ENCODE data around the gene PDE7B.
"Not testable (repeated sequence)": the region's sequence is repeated elsewhere in the genome, so short reads cannot be mapped to it uniquely, and the experiment has no call there.

The PDE7B gene

DNA sequence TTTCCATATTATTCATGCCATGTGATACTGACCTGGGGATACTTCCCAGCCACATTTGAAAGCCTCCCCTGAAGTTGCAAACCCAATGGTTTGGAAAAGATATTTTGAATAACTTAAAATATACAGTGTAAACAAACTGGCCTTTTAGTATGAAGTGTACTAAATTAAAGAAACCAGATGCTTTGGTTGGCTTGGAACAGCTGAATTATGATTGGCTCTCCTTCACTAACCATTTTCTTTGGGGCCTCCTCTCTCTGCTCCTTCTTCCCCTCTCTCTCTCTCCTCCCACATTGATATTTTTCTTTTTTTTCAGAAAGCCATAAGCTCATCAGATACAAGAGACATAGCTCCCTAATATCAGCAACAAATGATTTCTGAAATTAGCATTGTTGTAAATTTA lies 232.0 kb downstream of the PDE7B start:
- no peak for DNase-seq

DNA sequence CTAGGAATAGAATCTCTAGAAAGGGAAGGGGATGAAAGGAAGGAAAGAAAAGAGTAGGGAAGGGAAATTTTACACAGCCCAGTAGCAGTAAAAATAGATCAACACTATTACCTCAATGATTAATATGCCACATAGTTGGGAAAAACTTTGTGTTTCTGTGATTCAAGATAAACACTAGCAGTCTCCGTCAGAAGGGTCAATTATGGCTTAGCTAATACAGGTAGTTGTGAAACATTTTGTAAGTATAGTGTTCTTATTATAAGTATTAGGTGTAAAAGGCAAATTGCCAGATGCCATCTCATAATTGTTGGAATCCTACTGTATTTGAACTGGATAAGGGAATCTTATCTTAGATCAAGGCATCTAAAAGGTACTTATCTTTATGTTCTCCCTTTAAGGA lies 232.9 kb downstream of the PDE7B start:
- DNase-seq, result no peak

DNA sequence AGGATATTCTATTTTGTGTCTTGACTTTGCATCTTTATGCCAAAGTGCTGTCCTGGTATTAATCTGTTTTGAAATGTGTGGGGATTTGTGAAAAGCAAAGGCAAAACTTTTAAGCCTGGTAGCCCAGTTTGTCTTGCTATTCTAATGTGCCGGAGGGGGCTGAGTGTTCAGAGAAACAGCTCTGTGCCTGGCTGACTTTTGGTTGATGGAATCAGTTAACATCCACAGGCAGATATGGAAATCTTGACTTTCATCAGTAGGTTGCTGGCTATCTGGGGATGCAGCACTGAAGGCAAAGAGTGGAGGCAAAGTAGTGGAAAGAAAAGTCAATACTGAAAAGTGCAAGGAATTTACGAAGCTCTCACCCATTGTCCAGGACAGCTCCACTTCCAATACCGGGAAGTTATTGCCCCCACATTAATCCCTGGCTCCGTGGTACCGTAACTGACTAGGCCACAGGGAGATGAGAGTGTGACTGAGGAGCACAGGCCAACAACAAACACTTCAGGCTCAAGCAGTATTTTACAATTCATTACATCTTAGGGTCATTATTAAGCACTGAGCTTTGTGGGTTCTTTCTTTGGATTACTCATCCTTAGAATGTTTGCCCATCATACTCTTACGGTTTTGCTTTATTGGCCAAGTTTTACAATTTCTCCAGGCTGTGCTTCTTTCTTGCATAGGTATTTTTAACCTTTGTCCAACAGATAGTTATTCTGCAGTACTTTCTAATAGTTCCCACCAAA lies 234.0 kb downstream of the PDE7B start:
- DNase-seq, result no peak

DNA sequence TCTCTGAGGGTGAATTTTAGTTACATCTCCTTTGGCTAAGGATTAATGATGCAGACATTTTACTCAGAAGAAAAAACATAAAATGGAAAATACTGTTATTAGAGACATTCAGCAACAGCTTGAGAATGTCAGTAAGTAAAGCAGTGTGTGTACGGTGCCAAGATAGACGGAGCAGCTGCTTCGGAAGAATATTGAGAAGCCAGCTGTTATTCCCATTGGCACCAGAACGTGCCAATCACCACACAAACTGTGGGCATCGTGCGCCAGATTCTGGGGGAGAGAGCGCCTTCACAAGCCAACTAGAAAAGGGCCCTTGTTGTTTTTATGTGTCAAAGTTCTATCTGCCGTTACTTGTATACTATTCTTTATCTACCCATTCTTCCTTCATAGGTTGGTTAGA lies 235.2 kb downstream of the PDE7B start:
- DNase-seq, result no peak

DNA sequence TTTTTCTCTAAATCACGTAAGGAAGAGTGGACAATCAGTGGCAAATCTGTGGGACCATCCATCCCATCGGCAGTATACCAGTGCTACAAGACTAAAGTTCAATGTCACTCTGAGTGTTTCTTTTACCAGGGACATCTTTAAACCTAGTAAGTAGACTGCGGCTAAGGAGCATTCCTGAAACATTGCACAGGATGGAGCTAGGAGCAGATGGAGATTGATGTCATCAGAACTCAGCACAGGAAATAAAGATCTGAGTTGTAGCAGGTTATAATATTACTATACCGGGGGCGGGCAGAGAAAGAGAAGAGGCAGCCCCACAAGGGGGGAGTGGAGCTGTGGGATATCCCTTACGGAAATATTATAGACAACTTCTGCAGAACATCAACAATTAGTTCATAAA lies 236.5 kb downstream of the PDE7B start:
- no peak for DNase-seq

DNA sequence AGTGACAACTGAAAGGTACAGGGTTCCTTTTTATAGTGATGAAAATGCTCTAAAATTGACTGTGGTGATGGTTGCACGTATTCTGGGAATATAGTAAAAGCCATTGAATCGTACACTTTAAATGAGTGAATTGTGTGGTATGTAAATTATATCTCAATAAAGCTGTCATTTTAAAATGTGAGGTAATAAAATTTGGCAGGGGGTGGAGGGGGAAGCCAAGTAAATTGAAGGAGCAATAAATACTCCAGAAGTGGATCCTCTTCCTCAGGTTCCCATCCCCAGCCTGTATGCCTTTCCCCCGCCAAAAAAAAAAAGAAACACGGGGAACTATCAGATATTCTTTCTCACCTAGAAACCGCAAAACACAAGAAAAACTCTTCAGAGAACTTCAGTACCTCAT lies 237.2 kb downstream of the PDE7B start:
- no peak for DNase-seq

DNA sequence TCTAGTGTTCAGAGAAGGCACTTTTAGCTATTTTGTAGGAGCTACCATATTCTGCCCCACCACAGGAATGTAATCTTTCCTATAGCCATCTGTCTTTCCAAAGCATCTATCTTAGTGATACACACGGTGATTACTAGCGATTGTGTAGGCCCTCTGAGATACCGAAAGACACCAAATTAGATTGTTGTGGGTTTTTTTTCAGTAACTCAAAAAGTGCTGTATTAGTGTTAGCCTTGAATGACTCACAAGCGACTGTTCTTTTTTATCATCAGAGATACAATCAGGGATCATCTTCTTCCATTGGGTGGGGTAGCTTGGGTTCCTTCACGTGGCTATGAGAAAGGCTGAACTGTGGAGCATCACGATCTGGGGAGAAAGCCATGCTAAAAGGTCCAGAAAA lies 238.4 kb downstream of the PDE7B start:
- DNase-seq, result no peak

DNA sequence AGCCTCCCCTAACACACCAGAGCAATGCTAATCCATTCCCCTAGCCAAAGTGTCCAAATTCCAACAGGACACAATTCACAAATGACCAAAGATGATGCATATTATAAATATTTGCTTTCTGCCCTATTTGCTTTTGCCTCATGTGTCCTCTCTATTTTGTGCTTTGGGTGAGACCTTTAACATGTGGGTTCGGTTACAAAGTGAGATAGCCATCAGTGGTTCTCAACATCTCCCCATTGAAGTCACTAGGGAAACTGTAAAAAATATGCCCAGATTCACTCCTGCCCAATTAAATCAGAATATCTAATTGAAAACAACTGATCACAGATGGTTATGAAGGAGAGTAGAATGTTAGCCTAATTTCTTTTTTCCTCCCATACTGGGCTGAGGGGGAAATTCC lies 239.4 kb downstream of the PDE7B start:
- DNase-seq, result no peak

DNA sequence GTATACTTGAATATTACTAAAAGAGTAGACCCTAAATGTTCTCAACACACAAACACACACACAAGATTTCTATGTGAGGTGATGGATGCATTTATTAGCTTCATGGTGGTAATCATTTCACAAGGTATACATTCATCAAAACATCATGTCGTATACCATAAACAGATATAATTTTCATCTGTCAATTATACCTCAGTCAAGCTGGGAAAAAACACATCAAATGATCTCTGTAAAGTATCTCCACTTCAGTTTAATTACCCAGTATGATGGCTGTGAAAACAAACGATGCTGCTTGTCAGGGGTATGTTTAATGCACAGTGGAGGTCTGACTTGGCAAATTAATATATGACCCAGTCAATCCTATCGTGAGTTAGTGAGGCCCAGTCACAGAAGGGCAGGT lies 241.4 kb downstream of the PDE7B start:
- no peak for DNase-seq

DNA sequence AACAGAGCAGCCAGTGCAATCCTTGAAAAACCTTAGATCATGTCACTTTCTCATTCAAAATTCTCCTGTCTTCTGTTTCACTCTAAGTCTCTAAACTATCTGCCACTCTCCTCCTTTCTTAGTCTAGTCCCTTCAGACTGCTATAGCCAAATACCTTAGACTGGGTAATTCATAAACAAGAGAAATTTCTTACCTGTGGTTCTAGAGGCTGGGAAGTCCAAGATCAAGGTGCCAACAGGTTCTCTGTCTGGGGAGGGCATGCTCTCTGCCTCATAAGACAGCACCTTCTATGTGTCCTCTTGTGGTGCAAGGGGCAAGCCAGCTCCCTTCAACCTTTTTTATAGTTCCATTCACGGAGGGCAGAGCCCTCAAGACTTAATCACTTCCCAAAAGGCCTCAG lies 242.3 kb downstream of the PDE7B start:
- DNase-seq, result no peak

DNA sequence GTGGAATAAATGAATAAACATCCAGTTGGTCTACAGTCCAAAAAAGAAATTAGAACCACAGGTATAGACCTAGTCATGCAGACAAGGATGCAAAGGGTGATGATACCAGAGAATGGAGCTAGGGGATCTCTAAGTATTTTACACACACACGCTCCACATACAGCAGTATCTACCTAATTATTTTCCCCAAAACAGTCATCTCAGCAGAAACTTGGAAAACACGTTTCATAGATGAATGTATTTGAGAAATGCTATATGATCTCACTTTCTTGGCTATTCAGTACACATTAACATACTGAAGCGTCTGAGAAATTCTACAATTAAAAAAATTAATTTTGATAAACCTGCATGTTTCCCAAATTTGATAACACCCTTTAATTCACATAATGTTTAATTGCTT lies 243.3 kb downstream of the PDE7B start:
- no peak for DNase-seq

DNA sequence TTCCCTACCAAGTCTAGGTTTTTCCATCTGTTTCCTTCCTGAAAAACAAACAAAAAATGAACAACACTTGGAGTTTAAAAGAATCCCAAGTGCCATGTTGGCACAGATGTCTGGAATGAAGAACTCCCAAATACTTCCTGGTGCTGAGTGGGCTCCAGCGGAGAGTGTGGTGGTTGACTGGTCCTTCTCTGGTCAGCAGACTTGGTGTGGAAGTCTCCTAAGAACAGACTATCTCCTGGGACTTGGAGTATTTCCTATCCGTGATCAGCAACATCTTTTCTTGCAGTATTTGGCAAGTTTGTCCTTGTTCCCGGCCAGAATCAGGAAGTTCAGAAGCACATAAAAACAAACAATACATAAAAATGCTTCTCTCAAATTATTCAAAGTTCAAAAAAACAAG lies 244.5 kb downstream of the PDE7B start:
- no peak for DNase-seq

DNA sequence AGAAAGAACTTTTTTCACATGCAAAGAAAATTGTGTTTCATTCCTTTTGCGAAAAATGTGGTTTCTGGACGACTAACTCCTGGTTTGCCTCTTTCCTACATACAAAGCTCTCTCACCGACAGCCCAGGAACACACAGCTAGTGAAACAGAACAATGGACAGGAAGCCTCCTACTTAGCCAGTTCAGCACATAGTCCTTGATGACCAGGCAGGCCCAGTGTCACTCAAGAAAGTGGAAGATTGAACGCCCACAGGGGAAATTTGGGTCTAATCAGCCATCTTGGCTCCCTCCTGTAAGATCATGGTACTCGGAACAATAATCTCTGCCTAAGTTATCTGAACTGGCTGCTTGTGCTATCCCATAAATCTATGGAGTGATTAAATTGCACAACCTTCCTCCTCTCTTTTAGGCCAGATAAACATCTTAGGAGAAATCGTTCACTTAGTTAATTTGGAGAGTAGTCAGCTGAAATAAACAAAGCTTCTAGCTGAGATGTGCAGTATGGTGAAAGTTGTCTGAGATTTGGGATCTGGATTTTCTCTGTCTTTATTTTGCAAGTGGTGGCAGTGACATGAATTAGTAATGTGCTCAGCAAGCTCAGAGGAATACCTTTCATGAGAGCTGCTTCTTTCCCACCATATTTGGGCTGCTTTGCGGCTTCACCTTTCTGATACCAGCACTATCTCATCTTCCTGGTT lies 251.6 kb downstream of the PDE7B start:
- no peak for DNase-seq

DNA sequence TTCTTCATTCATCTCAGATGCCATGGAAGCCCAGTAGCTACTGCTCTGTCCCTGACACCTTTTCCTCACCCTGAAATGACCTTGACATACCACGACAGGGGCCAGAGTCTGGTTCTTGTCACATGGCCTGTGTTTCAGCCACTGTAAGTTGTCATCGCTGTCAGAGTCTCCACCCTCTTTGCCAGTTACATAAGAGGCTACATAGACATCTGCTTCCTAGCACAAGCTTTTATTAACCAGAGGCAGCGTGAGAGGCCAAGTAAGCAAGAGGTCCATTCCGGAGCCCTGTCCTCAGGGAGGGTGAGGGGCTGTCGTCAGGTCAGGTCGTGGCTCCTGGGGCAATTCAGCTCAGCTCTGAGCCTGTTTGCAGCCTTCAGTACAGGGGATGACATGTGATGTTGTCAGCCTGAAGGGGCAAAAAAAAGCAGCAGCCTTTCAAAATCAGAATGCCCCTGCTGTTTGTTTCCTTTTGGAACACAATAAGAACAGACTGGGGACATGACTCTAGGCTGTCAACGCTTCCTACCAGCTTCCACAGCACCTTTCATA lies 252.3 kb downstream of the PDE7B start:
- DNase-seq, result no peak

DNA sequence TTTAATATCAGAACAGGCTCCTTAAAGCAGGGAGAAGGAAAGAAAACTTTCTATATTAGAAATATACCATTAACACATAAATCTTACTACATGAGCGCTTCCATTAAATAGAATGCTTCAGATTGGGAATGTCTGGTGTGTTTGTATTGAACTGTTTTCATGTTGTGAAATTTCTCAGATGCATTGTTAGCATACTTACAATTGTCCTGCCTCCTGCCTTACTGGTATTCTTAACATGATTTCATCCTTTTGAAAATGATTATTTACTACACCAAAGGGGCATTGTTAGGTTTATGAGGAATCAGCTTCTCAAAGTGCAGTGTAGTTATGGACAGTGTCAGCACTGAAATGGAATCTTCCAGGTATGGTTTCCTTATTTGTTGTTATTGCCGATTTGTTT lies 253.1 kb downstream of the PDE7B start:
- no peak for DNase-seq

DNA sequence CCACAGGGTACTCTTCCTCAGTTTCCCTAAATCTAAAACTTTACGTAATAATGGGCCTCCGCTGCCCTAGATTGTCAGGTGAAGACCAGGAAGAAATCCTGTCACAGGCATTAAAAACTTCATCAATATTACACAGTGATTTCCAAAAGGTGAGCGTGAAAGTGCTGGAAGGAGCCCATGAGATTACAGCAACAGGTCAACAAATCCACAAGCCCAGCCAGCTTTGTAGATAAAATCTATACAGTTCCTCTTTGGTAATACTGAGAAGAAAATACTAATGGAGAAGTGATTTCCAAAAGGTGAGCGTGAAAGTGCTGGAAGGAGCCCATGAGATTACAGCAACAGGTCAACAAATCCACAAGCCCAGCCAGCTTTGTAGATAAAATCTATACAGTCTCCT lies 254.3 kb downstream of the PDE7B start:
- not testable (repeated sequence) for DNase-seq

DNA sequence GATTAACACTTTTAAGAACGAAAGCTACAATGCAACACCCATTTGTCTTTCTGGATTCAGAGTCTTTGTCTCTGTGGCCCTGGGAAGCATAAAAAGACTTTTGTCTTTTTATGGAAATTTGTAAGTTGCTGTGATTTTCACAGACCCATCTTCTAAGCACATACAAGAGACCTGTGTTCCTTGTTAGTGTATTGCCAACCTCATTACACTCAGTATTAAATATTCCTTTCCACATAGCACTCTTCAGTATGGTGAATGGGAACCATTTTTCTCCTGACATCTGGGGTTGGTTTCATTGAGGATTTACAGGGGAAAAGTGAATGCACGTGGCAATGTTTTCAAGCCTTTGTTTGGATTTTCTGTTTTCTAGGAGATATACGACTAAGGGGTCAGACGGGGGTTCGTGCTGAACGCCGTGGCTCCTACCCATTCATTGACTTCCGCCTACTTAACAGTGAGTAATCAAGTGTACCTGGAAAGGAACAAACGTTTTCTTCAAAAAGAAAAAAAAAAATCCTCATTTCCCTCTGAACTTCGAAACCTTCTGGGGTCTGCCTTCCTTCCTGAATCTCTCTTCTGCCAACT lies 257.0 kb downstream of the PDE7B start:
- no peak for DNase-seq

DNA sequence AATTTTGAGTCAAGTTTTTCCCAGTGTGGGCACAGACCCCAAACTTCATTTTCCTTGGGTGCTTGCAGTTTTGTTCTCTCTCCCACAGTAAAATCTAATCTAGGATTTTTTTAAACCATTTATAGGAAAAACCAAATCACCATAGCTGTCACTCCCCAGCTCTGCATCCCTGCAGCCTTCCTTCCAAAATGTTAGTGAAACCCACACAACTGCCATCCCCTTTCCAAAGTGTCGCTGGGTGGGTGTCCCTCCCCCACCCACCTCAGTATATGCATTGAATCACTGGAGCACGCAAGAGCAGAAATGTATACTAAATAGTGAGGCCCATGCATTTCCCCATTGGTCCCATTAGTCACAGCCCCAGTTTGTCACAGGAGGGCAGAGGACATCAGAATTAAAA lies 260.3 kb downstream of the PDE7B start:
- DNase-seq, result no peak

DNA sequence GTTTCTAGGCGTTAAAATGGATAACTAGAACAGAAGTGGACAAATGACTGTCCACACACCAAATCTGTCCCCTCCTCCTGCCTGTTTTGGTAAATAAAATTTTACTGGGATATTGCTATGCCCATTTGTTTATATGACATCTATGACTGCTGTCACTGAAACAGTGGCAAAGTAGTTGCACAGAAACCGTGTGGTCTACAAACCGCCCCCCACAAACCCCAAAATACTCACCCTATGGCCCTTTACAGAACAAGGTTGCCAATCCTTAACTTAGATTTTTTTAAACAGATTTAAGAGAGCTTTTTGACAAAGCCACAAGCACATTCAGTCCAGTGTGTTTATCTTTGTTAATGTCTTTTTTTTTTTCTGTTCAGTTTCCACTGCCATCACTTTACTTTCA lies 260.8 kb downstream of the PDE7B start:
- no peak for DNase-seq

DNA sequence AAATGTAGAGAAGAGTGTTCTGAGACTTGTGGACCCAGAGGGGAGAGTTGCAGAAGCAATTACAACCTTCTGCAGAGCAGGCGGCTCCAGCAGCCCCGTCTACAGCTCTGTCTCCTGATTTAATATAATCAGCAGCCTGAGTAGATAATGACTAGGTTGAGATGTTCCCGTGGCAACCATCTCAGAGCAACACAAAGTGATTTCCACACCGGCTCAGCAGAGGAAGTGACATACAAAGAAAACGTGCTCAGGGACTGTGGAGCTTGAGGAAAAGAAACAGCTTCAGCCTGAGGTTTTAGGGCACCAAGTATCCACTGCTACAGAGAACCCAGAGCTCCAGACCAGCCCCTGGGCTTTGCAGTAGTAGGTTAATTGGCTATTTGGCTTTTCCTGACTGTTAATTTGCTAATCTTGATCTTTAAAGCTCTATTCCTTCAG lies 262.3 kb downstream of the PDE7B start:
- no peak for DNase-seq

DNA sequence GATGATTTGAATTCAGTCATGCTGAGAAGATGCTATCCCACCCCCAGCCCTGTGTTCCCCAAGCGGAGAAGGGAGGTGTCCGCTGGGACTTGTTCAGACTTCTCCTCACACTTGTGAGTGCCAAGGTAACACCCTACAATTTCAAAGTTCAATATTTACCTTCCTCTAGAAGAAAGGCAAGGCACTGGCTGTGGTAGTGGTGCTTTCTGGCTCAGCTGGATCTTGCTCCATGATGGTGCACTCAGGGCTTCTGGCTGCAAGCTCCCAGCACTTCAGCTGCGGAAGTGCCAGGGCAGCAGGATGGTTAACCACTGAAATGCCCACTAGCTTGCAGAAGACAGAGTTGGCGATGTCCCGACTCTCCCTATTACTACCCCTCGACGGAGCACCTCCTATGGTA lies 263.2 kb downstream of the PDE7B start:
- DNase-seq, result no peak

DNA sequence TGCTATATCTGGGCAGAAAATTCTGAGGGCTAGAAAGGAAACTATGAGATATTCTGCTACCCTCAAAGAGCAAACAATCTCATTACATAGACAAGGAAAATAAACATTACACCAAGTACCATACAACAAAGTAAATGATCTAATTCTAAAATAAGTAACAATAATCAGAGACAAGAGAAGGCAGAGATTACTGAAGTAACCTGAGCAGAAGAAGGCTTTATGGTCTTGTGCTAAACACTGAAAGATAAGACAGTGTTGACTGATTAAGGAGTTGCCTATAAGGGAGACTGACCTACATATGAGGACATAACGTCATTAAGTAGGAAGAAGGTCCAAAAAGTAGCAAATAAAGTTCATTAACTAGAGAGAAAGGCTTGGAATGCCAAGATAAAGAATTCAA lies 264.4 kb downstream of the PDE7B start:
- DNase-seq, result no peak

DNA sequence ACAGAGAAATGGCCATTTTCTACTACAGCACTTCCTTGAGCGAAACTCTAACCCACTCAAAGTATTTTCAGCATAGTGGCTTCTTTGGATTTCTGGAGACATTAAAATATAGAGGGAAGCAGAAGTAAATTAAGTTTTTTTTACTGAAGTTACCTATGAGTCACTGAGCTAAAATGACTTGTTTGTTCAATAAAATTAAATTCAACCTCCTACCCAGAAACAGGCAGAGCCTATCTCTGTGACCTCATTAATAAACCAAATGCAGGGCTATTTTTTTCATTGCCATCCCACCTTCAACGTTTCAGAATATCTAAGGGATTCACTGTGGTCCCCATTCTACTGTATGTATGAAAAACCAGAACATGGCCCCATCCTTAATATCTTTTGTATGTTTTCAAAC lies 265.6 kb downstream of the PDE7B start:
- DNase-seq, result no peak

DNA sequence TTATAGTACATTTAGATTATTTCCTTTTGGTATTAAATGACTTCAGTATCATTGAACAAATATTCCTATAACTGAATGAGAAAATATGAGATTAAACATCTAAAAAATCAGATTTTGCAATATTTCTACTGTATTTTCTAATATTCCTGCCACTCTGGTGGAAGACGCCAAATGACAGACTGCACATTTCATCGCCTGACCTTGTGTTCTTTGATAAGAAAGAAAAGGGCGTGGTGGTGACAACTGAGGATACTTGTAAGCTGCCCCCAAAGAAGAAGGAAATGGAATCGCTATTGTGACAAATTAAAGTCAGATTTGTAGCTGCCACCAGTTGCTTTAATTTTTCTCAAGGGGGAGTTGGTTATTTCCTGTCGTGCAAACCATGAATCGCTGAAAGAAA lies 267.3 kb downstream of the PDE7B start:
- no peak for DNase-seq

Data from activated CD8-positive, alpha-beta memory T cell treated with anti-CD3 and anti-CD28 coated beads, Interleukin-2, amount 50 U/mL, for 48 hours (primary cell).